Measurements from ENCODE around the gene GEMIN5.

GEMIN5 gene

DNA sequence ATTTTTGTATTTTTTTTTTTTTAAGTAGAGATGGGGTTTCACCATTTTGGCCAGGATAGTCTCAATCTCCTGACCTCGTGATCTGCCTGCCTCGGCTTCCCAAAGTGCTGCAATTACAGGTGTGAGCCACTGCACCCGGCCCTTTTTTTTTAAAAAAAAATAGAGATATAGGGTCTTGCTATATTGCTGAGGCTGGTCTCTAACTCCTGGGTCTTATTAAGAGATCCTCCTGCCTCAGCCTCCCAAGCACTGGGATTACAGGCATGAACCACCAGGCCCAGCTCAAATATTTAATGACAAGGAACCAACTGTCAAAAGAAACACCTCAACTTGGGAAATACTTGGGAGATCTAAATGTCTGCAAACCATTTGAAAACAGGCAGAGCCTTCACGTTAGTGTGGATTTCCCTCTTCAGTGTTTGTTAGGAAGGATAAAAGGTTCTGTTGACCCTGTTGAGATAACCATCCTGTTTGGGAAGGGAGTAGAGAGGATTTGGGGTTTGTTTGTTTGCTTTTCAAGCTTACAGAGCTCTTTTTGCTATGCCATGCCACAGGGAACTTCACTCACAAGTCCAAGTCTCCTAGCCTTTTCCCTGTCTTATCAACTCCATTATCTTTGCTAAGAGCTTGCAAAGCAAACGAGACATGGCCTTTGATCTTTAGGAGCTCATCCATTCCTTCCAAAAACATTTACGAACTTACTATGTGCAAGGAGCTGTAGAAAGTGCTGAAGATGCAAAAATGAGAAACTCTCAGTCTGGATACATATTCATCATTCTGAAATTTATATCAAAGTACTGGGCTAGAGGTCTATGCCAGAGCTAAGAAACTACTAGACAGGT lies 95.1 kb downstream of the GEMIN5 start:
- no peak for DNase-seq

DNA sequence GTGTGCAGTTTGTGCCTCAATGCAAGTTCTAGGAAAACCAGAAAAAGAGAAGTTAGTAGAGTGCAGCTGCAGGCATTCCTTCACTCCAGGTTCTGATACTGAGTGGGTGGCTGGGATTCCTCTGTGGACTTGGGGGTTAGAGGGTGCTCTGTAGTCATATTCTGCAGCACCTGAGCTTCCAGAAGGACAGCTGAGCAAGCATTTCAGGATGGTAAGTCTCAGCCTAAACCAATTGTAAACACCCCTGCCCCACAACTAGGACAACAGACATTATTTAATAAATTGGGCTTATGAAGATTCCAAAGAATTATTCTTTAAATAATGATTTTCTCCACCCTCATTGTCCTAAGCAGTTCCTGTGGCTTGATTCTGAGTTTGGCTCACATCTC lies 96.7 kb downstream of the GEMIN5 start:
- no peak for DNase-seq

GRCh38 chr5:154840435-154841272 lies 97.4 kb downstream of the GEMIN5 start:
- DNase-seq = no peak

Measured in SW 1271 (cell line).